Progenitor cell of endocrine pancreas (in vitro differentiated cells): ENCODE data around the gene NEUROD1. TPM values are rescaled to one million over a fixed set of nuclear protein-coding genes. Genes with fewer than 3 reads are reported as not detected.
A peak's percentile ranks its signal among the peaks of the same experiment; 100 is the strongest.

ENCODE experiments used
- DNase-seq: peaks from one replicate; pipeline ENCODE4 v3.0.0; 2021; ENCODE audit warnings: low spot score; ENCODE audit not compliant: unreplicated experiment
- H3K27ac Mint-ChIP-seq: 2 replicates; pipeline ENCODE4 v1.8.0; 2021; ENCODE audit warnings: mild to moderate bottlenecking, moderate library complexity, mixed read lengths
- H3K27me3 Mint-ChIP-seq: 2 replicates; pipeline ENCODE4 v1.8.0; 2021; ENCODE audit warnings: mixed read lengths
- H3K36me3 Mint-ChIP-seq: 2 replicates; pipeline ENCODE4 v1.8.0; 2022; ENCODE audit warnings: mixed read lengths; ENCODE audit not compliant: insufficient read depth
- H3K4me1 Mint-ChIP-seq: 2 replicates; pipeline ENCODE4 v1.8.0; 2021; ENCODE audit warnings: low read depth, mixed read lengths
- H3K4me3 Mint-ChIP-seq: 2 replicates; pipeline ENCODE4 v1.8.0; 2021; ENCODE audit warnings: low read depth, mild to moderate bottlenecking, moderate library complexity, mixed read lengths
- H3K9me3 Mint-ChIP-seq: 2 replicates; pipeline ENCODE4 v1.8.0; 2021; ENCODE audit warnings: low read depth, mixed read lengths
- CTCF ChIP-seq: fragments of 200-600 bp; sonication (generic); IDR thresholded peaks from one replicate; pipeline ENCODE4 v1.5.0; 2021; ENCODE audit warnings: antibody characterized with exemption, mild to moderate bottlenecking; ENCODE audit not compliant: unreplicated experiment
- total RNA-seq: library from RNA; stranded (reverse); gene quantifications from 2 replicates; pipeline ENCODE4 v1.2.1, GENCODE V29; 2021

Gene NEUROD1
- total RNA-seq, 1 donor from 2014 or later: 33.3 TPM

GRCh38 chr2:181682795-181683517 is 2.6 kb upstream of the NEUROD1 start:
- no peak for TF ChIP-seq CTCF
- Mint-ChIP-seq H3K4me3 (peak overlapping the region; percentile 64), H3K27ac (no peak overlapping the region), H3K27me3 (peaks cover 97% of the 10 kb centered on the region), H3K9me3 (no peaks in the 10 kb centered on the region), H3K4me1 (peaks cover 3% of the 10 kb centered on the region), H3K36me3 (peaks cover 1% of the 10 kb centered on the region)
- DNase-seq: no peak

GRCh38 chr2:181682026-181682789 is 1.9 kb upstream of the NEUROD1 start:
- no peaks in the 10 kb centered on the region for H3K9me3 Mint-ChIP-seq
- no peak for DNase-seq
- H3K27me3 Mint-ChIP-seq: peaks cover 94% of the 10 kb centered on the region
- no peak for TF ChIP-seq CTCF
- H3K36me3 Mint-ChIP-seq: peaks cover 1% of the 10 kb centered on the region
- H3K4me1 Mint-ChIP-seq: peaks cover 3% of the 10 kb centered on the region
- no peak overlapping the region for H3K27ac Mint-ChIP-seq
- peak overlapping the region; percentile 64 for H3K4me3 Mint-ChIP-seq

- peaks cover 3% of the 10 kb centered on the region for H3K4me1 Mint-ChIP-seq
- H3K4me3 Mint-ChIP-seq: peak overlapping the region; percentile 43
- peaks cover 92% of the 10 kb centered on the region for H3K27me3 Mint-ChIP-seq
Observed at GRCh38 chr2:181680937-181681811, 857 bp upstream of the NEUROD1 start.

DNA sequence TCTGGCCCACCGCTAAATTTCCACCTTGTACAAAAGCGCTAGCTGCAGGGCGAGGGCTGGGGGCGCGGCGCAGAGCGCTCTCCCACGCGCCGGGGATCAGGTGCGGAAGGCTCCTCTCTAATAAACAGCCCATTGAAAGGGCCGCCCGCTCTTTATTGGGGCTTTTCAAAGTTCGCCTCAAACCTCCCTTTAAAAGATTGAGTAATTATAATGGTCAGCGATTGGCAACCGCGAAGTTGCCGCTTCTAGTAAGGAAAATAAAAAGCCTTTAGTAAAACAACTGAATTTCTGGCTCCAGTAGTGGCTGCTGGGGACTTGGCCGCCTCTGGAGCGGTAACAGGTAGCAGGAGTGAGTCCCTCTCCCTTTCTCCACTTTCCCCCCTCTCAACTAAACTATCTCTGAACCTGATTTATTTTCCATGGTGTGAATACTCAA is 755 bp downstream of the NEUROD1 start:
- no peak for DNase-seq
- Mint-ChIP-seq H3K36me3 (peaks cover 1% of the 10 kb centered on the region), H3K4me3 (peak overlapping the region; percentile 69), H3K27ac (no peak overlapping the region), H3K9me3 (no peaks in the 10 kb centered on the region), H3K4me1 (peaks cover 1% of the 10 kb centered on the region), H3K27me3 (peaks cover 89% of the 10 kb centered on the region)
- no peak for TF ChIP-seq CTCF

More at GRCh38 chr2:181680937-181681811, 857 bp upstream of the NEUROD1 start:
- H3K9me3 Mint-ChIP-seq: no peaks in the 10 kb centered on the region
- peaks cover 1% of the 10 kb centered on the region for H3K36me3 Mint-ChIP-seq
- H3K27ac Mint-ChIP-seq: no peak overlapping the region
- DNase-seq: no peak
- no peak for TF ChIP-seq CTCF
